Measurements from ENCODE around the gene ZNF740. TPM values are rescaled to one million over a fixed set of nuclear protein-coding genes. Genes with fewer than 3 reads are reported as not detected.

Gene ZNF740
- total RNA-seq, 1 experiment from 2014 or later = 41.2 TPM

DNA sequence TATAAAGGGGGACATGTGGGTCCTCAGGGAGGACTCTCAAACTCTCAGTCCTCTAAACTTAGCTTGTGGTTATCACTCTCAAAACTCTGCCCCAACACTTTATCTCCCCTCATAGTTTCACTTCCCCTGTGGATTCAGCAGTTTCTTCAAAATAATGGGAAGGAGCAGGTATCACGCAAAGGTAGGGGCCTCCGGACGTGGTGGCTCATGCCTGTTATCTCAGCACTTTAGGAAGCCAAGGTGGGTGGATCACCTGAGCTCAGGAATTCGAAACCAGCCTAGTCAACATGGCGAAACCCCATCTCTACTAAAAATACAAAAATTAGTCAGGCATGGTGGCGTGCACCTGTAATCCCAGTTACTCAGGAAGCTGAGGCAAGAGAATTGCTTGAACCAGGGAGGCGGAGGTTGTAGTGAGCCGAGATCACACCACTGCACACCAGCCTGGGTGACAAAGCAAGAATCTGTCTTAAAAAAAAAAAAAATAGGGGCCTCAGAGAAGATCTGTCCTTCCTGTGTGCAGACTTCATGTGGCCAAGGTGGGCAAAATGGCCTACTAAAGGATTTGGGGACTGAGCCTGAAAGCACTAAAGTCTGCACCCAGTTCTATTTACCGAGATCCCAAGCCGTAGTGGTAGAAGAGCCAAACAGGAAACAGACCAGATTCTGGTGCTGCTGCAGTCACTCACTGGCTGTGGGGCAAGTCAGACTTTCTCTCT is 20.1 kb downstream of the ZNF740 start:
- Histone ChIP-seq H4K91ac (ENCODE audit: insufficient read length, low read depth, low read length) (no peak overlapping the region), H2AFZ (ENCODE audit: low read length) (no peak overlapping the region), H4K20me1 (ENCODE audit: control insufficient read depth, insufficient read depth, insufficient read length) (no peaks in the 10 kb centered on the region), H3T11ph (ENCODE audit: low read length) (no peak overlapping the region), H2AK5ac (ENCODE audit: insufficient read length, low read length) (no peak overlapping the region), H2BK15ac (ENCODE audit: low read depth, low read length) (no peak overlapping the region), H3K23ac (ENCODE audit: insufficient read length, low read depth, low read length) (no peak overlapping the region), H3K9ac (ENCODE audit: extremely low read depth, insufficient read length, low read length) (no peak overlapping the region), H3K27ac (ENCODE audit: insufficient read length, low read depth, low read length) (no peak overlapping the region), H4K5ac (ENCODE audit: insufficient read length, low read depth, low read length) (no peak overlapping the region), H4K8ac (replicated peaks; ENCODE audit: insufficient read length, low read depth, low read length) (no peak overlapping the region), H3K9me3 (ENCODE audit: control insufficient read depth, low read depth, low read length) (no peaks in the 10 kb centered on the region), H3K18ac (ENCODE audit: insufficient read length, low read depth, low read length) (no peak overlapping the region), H3K4me1 (ENCODE audit: insufficient read depth, low read length) (no peaks in the 10 kb centered on the region), H2BK12ac (ENCODE audit: insufficient read length, low read depth, low read length) (no peak overlapping the region), H3K14ac (ENCODE audit: insufficient read depth, low read length) (no peak overlapping the region), H3K4me2 (ENCODE audit: insufficient read depth, insufficient read length, low read length) (no peak overlapping the region), H2BK5ac (ENCODE audit: insufficient read length, low read length) (no peak overlapping the region), H2BK120ac (ENCODE audit: low read depth, low read length, poor library complexity, severe bottlenecking) (no peak overlapping the region), H3K79me2 (ENCODE audit: insufficient read depth, low read length) (no peaks in the 10 kb centered on the region), H3K56ac (ENCODE audit: insufficient read length, low read depth, low read length) (no peak overlapping the region), H3K27me3 (ENCODE audit: insufficient read depth, low read length) (peaks cover 6% of the 10 kb centered on the region; the same call in 1 of the 2 replicates), H3K4ac (ENCODE audit: low read depth, low read length) (no peak overlapping the region), H3K79me1 (ENCODE audit: insufficient read depth, low read depth, low read length, poor library complexity, severe bottlenecking) (no peaks in the 10 kb centered on the region), H3K23me2 (ENCODE audit: insufficient read length, low read depth, low read length, poor library complexity, severe bottlenecking) (no peaks in the 10 kb centered on the region), H2BK20ac (ENCODE audit: low read depth, low read length, poor library complexity, severe bottlenecking) (no peak overlapping the region)
- no peak for DNase-seq
- H3K4me1 Mint-ChIP-seq = 0 out of 4 replicates have a peak, but pooled peaks cover 0 to 3% of the 10 kb centered on the region in 2 experiments
- H3K4me3 Mint-ChIP-seq = no peak overlapping the region
- peaks cover 72% of the 10 kb centered on the region for H3K27me3 Mint-ChIP-seq (ENCODE audit: low read depth)
- no CpG with 5 or more reads among the region's 10 CpGs for WGBS (ENCODE audit: extremely low coverage, insufficient read length, low lambda C conversion rate)
- TF ChIP-seq, protein P1, sequence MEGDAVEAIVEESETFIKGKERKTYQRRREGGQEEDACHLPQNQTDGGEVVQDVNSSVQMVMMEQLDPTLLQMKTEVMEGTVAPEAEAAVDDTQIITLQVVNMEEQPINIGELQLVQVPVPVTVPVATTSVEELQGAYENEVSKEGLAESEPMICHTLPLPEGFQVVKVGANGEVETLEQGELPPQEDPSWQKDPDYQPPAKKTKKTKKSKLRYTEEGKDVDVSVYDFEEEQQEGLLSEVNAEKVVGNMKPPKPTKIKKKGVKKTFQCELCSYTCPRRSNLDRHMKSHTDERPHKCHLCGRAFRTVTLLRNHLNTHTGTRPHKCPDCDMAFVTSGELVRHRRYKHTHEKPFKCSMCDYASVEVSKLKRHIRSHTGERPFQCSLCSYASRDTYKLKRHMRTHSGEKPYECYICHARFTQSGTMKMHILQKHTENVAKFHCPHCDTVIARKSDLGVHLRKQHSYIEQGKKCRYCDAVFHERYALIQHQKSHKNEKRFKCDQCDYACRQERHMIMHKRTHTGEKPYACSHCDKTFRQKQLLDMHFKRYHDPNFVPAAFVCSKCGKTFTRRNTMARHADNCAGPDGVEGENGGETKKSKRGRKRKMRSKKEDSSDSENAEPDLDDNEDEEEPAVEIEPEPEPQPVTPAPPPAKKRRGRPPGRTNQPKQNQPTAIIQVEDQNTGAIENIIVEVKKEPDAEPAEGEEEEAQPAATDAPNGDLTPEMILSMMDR (conservative IDR thresholded peaks at IDR 0.05) = no peak
- H3K36me3 Mint-ChIP-seq (ENCODE audit: insufficient read depth in 1 of 3, low read depth in 3 of 3) = no peaks in the 10 kb centered on the region
- no peak overlapping the region for H3K27ac Mint-ChIP-seq
- H3K9me3 Mint-ChIP-seq = 0 out of 5 replicates have a peak, but pooled peaks cover 0 to 2% of the 10 kb centered on the region in 2 experiments
